ENCODE results near the gene RPS6KA2. TPM values are rescaled to one million over a fixed set of nuclear protein-coding genes. Genes with fewer than 3 reads are reported as not detected.
A peak's percentile ranks its signal among the peaks of the same experiment; 100 is the strongest.

RPS6KA2 gene
- total RNA-seq, 1 donor from 2014 or later, result 34.9 TPM

- no peak for DNase-seq (ENCODE audit: low read depth)
These were observed 159.5 kb downstream of the RPS6KA2 start for GRCh38 chr6:166467436-166468000.

- peak; percentile 21 for DNase-seq (ENCODE audit: low read depth)
These were observed 160.6 kb downstream of the RPS6KA2 start for GRCh38 chr6:166466178-166467122.

GRCh38 chr6:166465671-166466087, 161.4 kb downstream of the RPS6KA2 start:
- no peak for DNase-seq (ENCODE audit: low read depth)

- no peak for DNase-seq (ENCODE audit: low read depth)
These were observed 162.1 kb downstream of the RPS6KA2 start for GRCh38 chr6:166465003-166465399.

GRCh38 chr6:166464068-166465002, 162.7 kb downstream of the RPS6KA2 start:
- no peak for DNase-seq (ENCODE audit: low read depth)

GRCh38 chr6:166463359-166464067, 163.5 kb downstream of the RPS6KA2 start:
- DNase-seq (ENCODE audit: low read depth), result no peak

- DNase-seq (ENCODE audit: low read depth), result no peak
These were observed 164.5 kb downstream of the RPS6KA2 start for GRCh38 chr6:166462461-166463135.

GRCh38 chr6:166461821-166462460, 165.1 kb downstream of the RPS6KA2 start:
- DNase-seq (ENCODE audit: low read depth), result no peak

- peak; percentile 15 for DNase-seq (ENCODE audit: low read depth)
These were observed 166.3 kb downstream of the RPS6KA2 start for GRCh38 chr6:166460473-166461437.

- DNase-seq (ENCODE audit: low read depth), result no peak
These were observed 167.1 kb downstream of the RPS6KA2 start for GRCh38 chr6:166459906-166460305.

- DNase-seq (ENCODE audit: low read depth), result no peak
These were observed 167.8 kb downstream of the RPS6KA2 start for GRCh38 chr6:166459272-166459671.

GRCh38 chr6:166456395-166457156, 170.5 kb downstream of the RPS6KA2 start:
- peak; percentile 36 for DNase-seq (ENCODE audit: low read depth)

- no peak for DNase-seq (ENCODE audit: low read depth)
These were observed 172.1 kb downstream of the RPS6KA2 start for GRCh38 chr6:166454692-166455515.

- DNase-seq (ENCODE audit: low read depth), result no peak
These were observed 173.4 kb downstream of the RPS6KA2 start for GRCh38 chr6:166453651-166454050.

GRCh38 chr6:166450167-166450873, 176.7 kb downstream of the RPS6KA2 start:
- no peak for DNase-seq (ENCODE audit: low read depth)

- DNase-seq (ENCODE audit: low read depth), result no peak
These were observed 177.4 kb downstream of the RPS6KA2 start for GRCh38 chr6:166449641-166450040.

GRCh38 chr6:166449036-166449435, 178.0 kb downstream of the RPS6KA2 start:
- DNase-seq (ENCODE audit: low read depth), result no peak
